HepG2 (cell line): ENCODE data around the gene IL1R1. TPM values are rescaled to one million over a fixed set of nuclear protein-coding genes. Genes with fewer than 3 reads are reported as not detected.

ENCODE experiments used
- ATAC-seq: fragments of 200-7000 bp; cut with Tn5 transposase; 3 replicates; pipeline ENCODE4 v1.9.1; 2020; ENCODE audit warnings: mild to moderate bottlenecking, moderate library complexity
- BruUV-seq: library from RNA; stranded (reverse); fragments of 400-500 nt; replicated peaks from 2 replicates; lab custom pipeline; 2021; lab: Mats Ljungman, UMichigan
- CTCF ChIA-PET: fragments of 300-600 bp; formaldehyde crosslinking; extraction: SDS; loops from one replicate; lab custom pipeline; 2021; ENCODE audit warnings: low total read pairs, inconsistent platforms, low intra/inter-chr PET ratio; lab: Yijun Ruan, JAX
- POLR2A ChIA-PET: fragments of 350-600 bp; sonication (Branson Sonifier 250); formaldehyde crosslinking; loops from one replicate; lab custom pipeline; 2020; ENCODE audit warnings: antibody characterized with exemption, inconsistent platforms; lab: Yijun Ruan, JAX
- DNase-seq: peaks from one replicate; pipeline ENCODE4 v3.0.0-alpha.2; 2015; ENCODE audit warnings: low spot score
- FAIRE-seq: peaks from 3 replicates; lab custom pipeline; 2011; peaks lifted over from hg19 to GRCh38; lab: Jason Lieb, UNC
- H2AFZ ChIP-seq: one replicate; pipeline ENCODE4 v1.6.1; 2011; ENCODE audit warnings: low read length, inconsistent platforms
- H3K27ac ChIP-seq: fragments of 300-600 bp; 3 replicates; pipeline ENCODE4 v1.8.0; 2011; ENCODE audit warnings: mixed run types, mild to moderate bottlenecking, mixed read lengths, low read length, inconsistent platforms; ENCODE audit not compliant: insufficient read depth; ENCODE audit errors: extremely low read length
- H3K27me3 ChIP-seq, 2 experiments: fragments of 200-600 bp in 1 of 2; 2 replicates in 1 of 2; 3 replicates in 1 of 2; pipeline versions ENCODE4 v1.6.0 to v1.8.0; 2011; ENCODE audit warnings: low read length in 2 of 2, mild to moderate bottlenecking in 2 of 2, moderate library complexity in 2 of 2, inconsistent platforms in 1 of 2; ENCODE audit not compliant: insufficient read depth in 2 of 2, control insufficient read depth in 1 of 2
- H3K36me3 ChIP-seq, 2 experiments: fragments of 200-600 bp in 1 of 2; replicated peaks in 1 of 2; 2 replicates in 1 of 2; 3 replicates in 1 of 2; pipeline versions ENCODE4 v1.5.1 to v1.8.0; 2011; ENCODE audit warnings: low read length in 2 of 2, inconsistent platforms in 1 of 2; ENCODE audit not compliant: insufficient read depth in 2 of 2, control insufficient read depth in 1 of 2
- H3K4me1 ChIP-seq: 2 replicates; pipeline ENCODE4 v1.5.1; 2012; ENCODE audit warnings: low read length, inconsistent platforms; ENCODE audit not compliant: insufficient read depth
- H3K4me2 ChIP-seq: 2 replicates; pipeline ENCODE4 v1.6.0; 2011; ENCODE audit warnings: low read depth, low read length, inconsistent platforms
- H3K4me3 ChIP-seq, 3 experiments: fragments of 200-600 bp in 1 of 3; sonication (generic), shearing (Covaris generic) in 1 of 3; replicated peaks in 1 of 3; 2 replicates each; pipeline ENCODE4 v1.5.1; 2011 to 2016; ENCODE audit warnings: low read length in 3 of 3, inconsistent platforms in 2 of 3, low read depth in 2 of 3, mild to moderate bottlenecking in 2 of 3, control low read depth in 1 of 3, mixed read lengths in 1 of 3; ENCODE audit not compliant: insufficient read depth in 1 of 3
- H3K79me2 ChIP-seq: one replicate; pipeline ENCODE4 v1.6.1; 2011; ENCODE audit warnings: low read length, inconsistent platforms; ENCODE audit not compliant: insufficient read depth
- H3K9ac ChIP-seq: 2 replicates; pipeline ENCODE4 v1.6.0; 2011; ENCODE audit warnings: mild to moderate bottlenecking, low read depth, low read length, inconsistent platforms; ENCODE audit not compliant: insufficient read depth
- H3K9me3 ChIP-seq: 2 replicates; pipeline ENCODE4 v1.5.1; 2012; ENCODE audit warnings: mild to moderate bottlenecking, low read length
- H4K20me1 ChIP-seq: 2 replicates; pipeline ENCODE4 v1.6.0; 2011; ENCODE audit warnings: inconsistent platforms, mild to moderate bottlenecking, low read length, moderate library complexity; ENCODE audit not compliant: insufficient read depth
- CEBPG ChIP-seq: IDR thresholded peaks from 2 replicates; pipeline ENCODE4 v1.6.1; 2016
- DBP ChIP-seq: sonication (generic); formaldehyde crosslinking; IDR thresholded peaks from 2 replicates; pipeline ENCODE4 v1.4.0; 2020; ENCODE audit warnings: missing genetic modification reagents; ENCODE audit errors: not compliant biosample characterization
- DNMT3B ChIP-seq: conservative IDR thresholded peaks from 2 replicates; pipeline ENCODE4 v1.6.1; 2016; ENCODE audit warnings: missing biosample characterization, control low read depth
- ETV5 ChIP-seq: IDR thresholded peaks from 2 replicates; pipeline ENCODE4 v1.6.1; 2018; ENCODE audit warnings: missing biosample characterization, missing genetic modification reagents, inconsistent platforms, borderline replicate concordance
- FOXA3 ChIP-seq: IDR thresholded peaks from 2 replicates; pipeline ENCODE4 v1.6.1; 2016; ENCODE audit warnings: missing genetic modification reagents, missing compliant biosample characterization
- HHEX ChIP-seq: IDR thresholded peaks from 2 replicates; pipeline ENCODE4 v1.6.1; 2016; ENCODE audit warnings: control low read depth
- MAX ChIP-seq: IDR thresholded peaks from 2 replicates; pipeline ENCODE4 v1.6.1; 2012; ENCODE audit warnings: inconsistent platforms
- NFIC ChIP-seq: IDR thresholded peaks from 2 replicates; pipeline ENCODE4 v1.6.1; 2012; ENCODE audit warnings: mild to moderate bottlenecking, low read length, inconsistent platforms
- SETDB1 ChIP-seq: sonication (generic); formaldehyde crosslinking; IDR thresholded peaks from 2 replicates; pipeline ENCODE4 v1.5.1; 2020; ENCODE audit warnings: missing genetic modification reagents, mild to moderate bottlenecking, borderline replicate concordance
- TAF1 ChIP-seq: sonication (generic); formaldehyde crosslinking; IDR thresholded peaks from 2 replicates; pipeline ENCODE4 v1.4.0; 2020; ENCODE audit warnings: missing genetic modification reagents
- TAF15 ChIP-seq: fragments of 200-400 bp; formaldehyde crosslinking; IDR thresholded peaks from one replicate; pipeline ENCODE4 v1.6.1; 2018; ENCODE audit warnings: mild to moderate bottlenecking, low read depth, low read length; ENCODE audit not compliant: poor library complexity, severe bottlenecking
- ZGPAT ChIP-seq: IDR thresholded peaks from 2 replicates; pipeline ENCODE4 v1.6.1; 2016; ENCODE audit warnings: mild to moderate bottlenecking
- ZNF205 ChIP-seq: IDR thresholded peaks from 2 replicates; pipeline ENCODE4 v1.6.1; 2018; ENCODE audit warnings: missing biosample characterization, missing genetic modification reagents
- ZNF235 ChIP-seq: sonication (generic); formaldehyde crosslinking; IDR thresholded peaks from 2 replicates; pipeline ENCODE4 v1.8.1; 2023; ENCODE audit warnings: mild to moderate bottlenecking, missing genetic modification reagents, borderline replicate concordance
- ZNF441 ChIP-seq: sonication (generic); formaldehyde crosslinking; IDR thresholded peaks from 2 replicates; pipeline ENCODE4 v1.7.0; 2021; ENCODE audit warnings: missing genetic modification reagents, borderline replicate concordance
- ZNF547 ChIP-seq: sonication (generic); formaldehyde crosslinking; IDR thresholded peaks from 2 replicates; pipeline ENCODE4 v1.5.1; 2020; ENCODE audit warnings: mild to moderate bottlenecking, missing genetic modification reagents
- ZNF652 ChIP-seq: IDR thresholded peaks from 2 replicates; pipeline ENCODE4 v1.6.1; 2016; ENCODE audit warnings: low read depth, borderline replicate concordance
- ZNF746 ChIP-seq: sonication (generic); formaldehyde crosslinking; IDR thresholded peaks from 2 replicates; pipeline ENCODE4 v1.8.0; 2022; ENCODE audit warnings: mild to moderate bottlenecking, missing genetic modification reagents
- ZNF784 ChIP-seq: sonication (generic); formaldehyde crosslinking; IDR thresholded peaks from 2 replicates; pipeline ENCODE4 v1.5.1; 2020; ENCODE audit warnings: missing genetic modification reagents, mild to moderate bottlenecking, borderline replicate concordance
- WGBS: methylation state at CpG from one replicate; pipeline ENCODE4 v1.1.6; 2017; ENCODE audit warnings: low lambda C conversion rate; 5-methylcytosine and 5-hydroxymethylcytosine counted together
- in situ Hi-C: cut with HindIII; loops from 2 replicates; pipeline ENCODE4 v1.10.0; 2017; ENCODE audit warnings: low pct_unique_long_range_greater_than_20kb; ENCODE audit not compliant: extremely low pct_ligation_motif_present
- intact Hi-C: fragments of 100-400 bp; cut with micrococcal nuclease; formaldehyde crosslinking; loops from one replicate; pipeline ENCODE4 v1.10.0; 2022; ENCODE audit not compliant: unreplicated experiment
- polyA plus RNA-seq, 8 experiments: library from polyadenylated mRNA; depleted of rRNA in 3 of 8; stranded (reverse) in 7 of 8; unstranded in 1 of 8; fragments of >200 nt; fragmentation: Illumina TruSeq in 4 of 8; extraction: Trizol in 4 of 8; gene quantifications; 2 replicates each; pipeline versions ENCODE4 v1.2.1 to v1.2.3, GENCODE V29; 2011 to 2016; ENCODE audit warnings: low read depth in 4 of 8, missing spikeins in 1 of 8, mixed read lengths in 1 of 8; ENCODE audit not compliant: insufficient read depth in 1 of 8
- total RNA-seq, 5 experiments: library from RNA; depleted of rRNA; stranded (reverse); fragments of >200 nt; fragmentation: Illumina TruSeq; extraction: Trizol; gene quantifications; 2 replicates each; pipeline ENCODE4 v1.2.3, GENCODE V29; 2016; ENCODE audit warnings: low read depth in 1 of 5

The IL1R1 gene
- total and polyA plus RNA-seq, 2 of the 13 experiments (the other 11 are each of a cell fraction or from before 2014, with no cell fraction given), result 38.0 to 93.1 TPM

GRCh38 chr2:102129951-102130646 lies 12.4 kb upstream of the IL1R1 start:
- POLR2A ChIA-PET, result interaction anchor here (1.0 kb wide), 1 partner anchor 12 kb away, joined by 4 read pairs; no protein-coding TSS in a partner anchor
- no peak for FAIRE-seq
- no peak for TF ChIP-seq CEBPG (CRISPR knock-in tag)
- no peak for TF ChIP-seq ZNF652 (CRISPR knock-in tag)
- no peak for TF ChIP-seq ZNF547 (CRISPR knock-in tag)
- TF ChIP-seq HHEX (CRISPR knock-in tag), result no peak
- TF ChIP-seq ETV5, result no peak
- TF ChIP-seq ZNF441 (CRISPR knock-in tag), result no peak
- no peak for TF ChIP-seq NFIC
- TF ChIP-seq FOXA3 (CRISPR knock-in tag), result no peak
- no peak for TF ChIP-seq SETDB1
- no peak for TF ChIP-seq ZNF746 (CRISPR knock-in tag)
- no peak for TF ChIP-seq DNMT3B (CRISPR knock-in tag)
- no peak for TF ChIP-seq ZNF784 (CRISPR knock-in tag)
- no peak for TF ChIP-seq TAF15
- TF ChIP-seq ZGPAT (CRISPR knock-in tag), result no peak
- no peak for TF ChIP-seq TAF1
- no peak for TF ChIP-seq MAX
- no peak for TF ChIP-seq DBP (CRISPR knock-in tag)
- TF ChIP-seq ZNF235 (CRISPR knock-in tag), result no peak
- TF ChIP-seq ZNF205 (CRISPR knock-in tag), result no peak
- no peak for ATAC-seq
- Histone ChIP-seq H3K27me3 (no peaks in the 10 kb centered on the region), H3K4me1 (peaks cover 4% of the 10 kb centered on the region; the same call in 1 of the 2 replicates), H3K4me2 (no peak overlapping the region), H3K9ac (no peak overlapping the region), H4K20me1 (no peaks in the 10 kb centered on the region), H3K36me3 (no peaks in the 10 kb centered on the region), H3K4me3 (no peak overlapping the region), H3K9me3 (no peaks in the 10 kb centered on the region), H2AFZ (no peak overlapping the region), H3K27ac (no peak overlapping the region), H3K79me2 (no peaks in the 10 kb centered on the region)
- intact Hi-C loops, result no loop called here
- BruUV-seq, result no TSS peak
- CTCF ChIA-PET, result no interaction called here
- DNase-seq, result no peak
- WGBS, result 93% methylated on average over 5 of the region's 5 CpGs
- in situ Hi-C loops, result no loop called here
